Fibroblast of lung (primary cell): ENCODE results near the gene OST4.

Experiments used
- CTCF ChIP-seq, 2 donors: IDR thresholded peaks in 1 of 2; conservative IDR thresholded peaks in 1 of 2; 1 replicate in 1 of 2; 2 replicates in 1 of 2; pipeline ENCODE4 v1.5.1; 2011 to 2012; ENCODE audit warnings: low read length in 2 of 2, control low read depth in 1 of 2, inconsistent platforms in 1 of 2, low read depth in 1 of 2, mild to moderate bottlenecking in 1 of 2
- EZH2 ChIP-seq: IDR thresholded peaks from 2 replicates; pipeline ENCODE4 v1.5.1; 2012; ENCODE audit warnings: low read length, control low read depth, mild to moderate bottlenecking; ENCODE audit errors: missing control alignments

- TF ChIP-seq CTCF (conservative IDR thresholded peaks at IDR 0.05 in 1 of 2, IDR thresholded peaks at IDR 0.05 in 1 of 2; ENCODE audit: low read depth in 1 of 2, low read length in 2 of 2) (no peak), EZH2 (no peak)
These were observed 689 bp downstream of the OST4 start for GRCh38 chr2:27070653-27071276.
